ENCODE measurements around the gene PRDM16. TPM values are rescaled to one million over a fixed set of nuclear protein-coding genes. Genes with fewer than 3 reads are reported as not detected.
A peak's percentile ranks its signal among the peaks of the same experiment; 100 is the strongest.

Gene PRDM16
- total and polyA plus RNA-seq, 5 experiments from 2014 or later: not detected

- no peak overlapping the region for H3K27ac Mint-ChIP-seq
- peaks cover 0 to 5% (median 0%) of the 10 kb centered on the region in 3 donors for H3K36me3 Mint-ChIP-seq
- H3K4me3 Mint-ChIP-seq: no peak overlapping the region
- peaks cover 5 to 22% (median 18%) of the 10 kb centered on the region in 5 donors for H3K27me3 Mint-ChIP-seq
- no peak for ATAC-seq
- peaks cover 0 to 2% (median under 1%) of the 10 kb centered on the region in 4 donors for H3K4me1 Mint-ChIP-seq
- POLR2A ChIA-PET: no interaction called here
- H3K9me3 Mint-ChIP-seq: peaks cover 0 to 11% (median 0%) of the 10 kb centered on the region in 9 donors
- peak in 1 of 10 donors; percentile 44 for DNase-seq
Observed at GRCh38 chr1:3051270-3052268, 17.4 kb upstream of the PRDM16 start.

- Mint-ChIP-seq H3K27me3 (peaks cover 5 to 22% (median 18%) of the 10 kb centered on the region in 5 donors), H3K36me3 (peaks cover 0 to 5% (median 0%) of the 10 kb centered on the region in 3 donors), H3K4me3 (no peak overlapping the region), H3K9me3 (peaks cover 0 to 11% (median 0%) of the 10 kb centered on the region in 9 donors), H3K27ac (no peak overlapping the region), H3K4me1 (peaks cover 0 to 2% (median under 1%) of the 10 kb centered on the region in 4 donors)
- peak in 2 of 10 donors; percentile 14 to 35 for DNase-seq
- POLR2A ChIA-PET: no interaction called here
- no peak for ATAC-seq
Observed at GRCh38 chr1:3052501-3052900, 16.5 kb upstream of the PRDM16 start.

- H3K4me3 Mint-ChIP-seq: no peak overlapping the region
- H3K4me1 Mint-ChIP-seq: peaks cover 0 to 3% (median under 1%) of the 10 kb centered on the region in 4 donors
- H3K9me3 Mint-ChIP-seq: peaks cover 0 to 11% (median 0%) of the 10 kb centered on the region in 9 donors
- peaks cover 5 to 23% (median 18%) of the 10 kb centered on the region in 5 donors for H3K27me3 Mint-ChIP-seq
- DNase-seq (peak in 1 of 10 donors; percentile 11), ATAC-seq (no peak)
- POLR2A ChIA-PET: no interaction called here
- peaks cover 0 to 5% (median 0%) of the 10 kb centered on the region in 3 donors for H3K36me3 Mint-ChIP-seq
- no peak overlapping the region for H3K27ac Mint-ChIP-seq
Observed at GRCh38 chr1:3053366-3053980, 15.5 kb upstream of the PRDM16 start.

- POLR2A ChIA-PET: no interaction called here
- H3K27me3 Mint-ChIP-seq: peaks cover 5 to 26% (median 18%) of the 10 kb centered on the region in 5 donors
- ATAC-seq (no peak), DNase-seq (peak in 2 of 10 donors; percentile 13 to 24)
- no peak overlapping the region for H3K27ac Mint-ChIP-seq
- H3K36me3 Mint-ChIP-seq: peaks cover 0 to 5% (median 0%) of the 10 kb centered on the region in 3 donors
- H3K4me3 Mint-ChIP-seq: no peak overlapping the region
- H3K9me3 Mint-ChIP-seq: peaks cover 0 to 11% (median 0%) of the 10 kb centered on the region in 9 donors
- H3K4me1 Mint-ChIP-seq: peaks cover 0 to 3% (median under 1%) of the 10 kb centered on the region in 4 donors
Observed at GRCh38 chr1:3053986-3054385, 15.0 kb upstream of the PRDM16 start.

GRCh38 chr1:3054474-3054873 is 14.5 kb upstream of the PRDM16 start:
- peak overlapping the region in 1 of 10 donors; percentile 45 for H3K4me3 Mint-ChIP-seq
- ATAC-seq: no peak
- H3K27ac Mint-ChIP-seq: no peak overlapping the region
- H3K9me3 Mint-ChIP-seq: peaks cover 0 to 11% (median 0%) of the 10 kb centered on the region in 9 donors
- H3K36me3 Mint-ChIP-seq: peaks cover 0 to 5% (median 0%) of the 10 kb centered on the region in 3 donors
- DNase-seq: peak in 2 of 10 donors; percentile 7 to 35
- POLR2A ChIA-PET: no interaction called here
- H3K4me1 Mint-ChIP-seq: peaks cover 0 to 3% (median under 1%) of the 10 kb centered on the region in 4 donors
- H3K27me3 Mint-ChIP-seq: peaks cover 5 to 26% (median 18%) of the 10 kb centered on the region in 5 donors

DNA sequence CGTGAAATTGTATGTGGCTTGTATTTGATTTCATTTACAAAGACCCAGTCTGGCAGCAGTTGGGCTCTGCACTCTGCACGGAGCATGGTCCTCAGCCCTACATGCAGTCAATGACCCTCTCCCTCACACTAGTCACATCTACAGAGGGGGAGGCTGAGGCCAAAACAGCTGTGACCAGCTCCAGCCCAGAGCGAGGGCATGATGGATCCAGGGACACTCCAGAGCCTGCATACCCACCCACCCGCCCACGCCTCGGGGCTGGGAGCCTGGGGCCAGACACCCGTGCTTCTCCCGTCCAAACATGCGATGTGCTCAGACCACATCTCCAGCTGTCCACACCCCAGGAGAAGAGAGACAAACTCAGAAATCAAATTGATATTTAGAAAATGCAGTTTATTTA is 14.0 kb upstream of the PRDM16 start:
- H3K27me3 Mint-ChIP-seq: peaks cover 5 to 26% (median 18%) of the 10 kb centered on the region in 5 donors
- H3K27ac Mint-ChIP-seq: no peak overlapping the region
- H3K4me3 Mint-ChIP-seq: no peak overlapping the region
- peaks cover 0 to 3% (median under 1%) of the 10 kb centered on the region in 4 donors for H3K4me1 Mint-ChIP-seq
- peaks cover 0 to 5% (median 0%) of the 10 kb centered on the region in 3 donors for H3K36me3 Mint-ChIP-seq
- POLR2A ChIA-PET: no interaction called here
- ATAC-seq (no peak), DNase-seq (peak in 1 of 10 donors; percentile 53)
- H3K9me3 Mint-ChIP-seq: peaks cover 0 to 11% (median 0%) of the 10 kb centered on the region in 9 donors

- Mint-ChIP-seq H3K36me3 (peaks cover 0 to 5% (median 0%) of the 10 kb centered on the region in 3 donors), H3K27ac (no peak overlapping the region), H3K4me3 (no peak overlapping the region), H3K9me3 (peaks cover 0 to 9% (median 0%) of the 10 kb centered on the region in 9 donors), H3K27me3 (peaks cover 5 to 26% (median 17%) of the 10 kb centered on the region in 5 donors), H3K4me1 (peaks cover 0 to 5% (median under 1%) of the 10 kb centered on the region in 4 donors)
- DNase-seq (peak in 1 of 10 donors; percentile 48), ATAC-seq (no peak)
- POLR2A ChIA-PET: no interaction called here
Observed at GRCh38 chr1:3056641-3057040, 12.4 kb upstream of the PRDM16 start.

DNA sequence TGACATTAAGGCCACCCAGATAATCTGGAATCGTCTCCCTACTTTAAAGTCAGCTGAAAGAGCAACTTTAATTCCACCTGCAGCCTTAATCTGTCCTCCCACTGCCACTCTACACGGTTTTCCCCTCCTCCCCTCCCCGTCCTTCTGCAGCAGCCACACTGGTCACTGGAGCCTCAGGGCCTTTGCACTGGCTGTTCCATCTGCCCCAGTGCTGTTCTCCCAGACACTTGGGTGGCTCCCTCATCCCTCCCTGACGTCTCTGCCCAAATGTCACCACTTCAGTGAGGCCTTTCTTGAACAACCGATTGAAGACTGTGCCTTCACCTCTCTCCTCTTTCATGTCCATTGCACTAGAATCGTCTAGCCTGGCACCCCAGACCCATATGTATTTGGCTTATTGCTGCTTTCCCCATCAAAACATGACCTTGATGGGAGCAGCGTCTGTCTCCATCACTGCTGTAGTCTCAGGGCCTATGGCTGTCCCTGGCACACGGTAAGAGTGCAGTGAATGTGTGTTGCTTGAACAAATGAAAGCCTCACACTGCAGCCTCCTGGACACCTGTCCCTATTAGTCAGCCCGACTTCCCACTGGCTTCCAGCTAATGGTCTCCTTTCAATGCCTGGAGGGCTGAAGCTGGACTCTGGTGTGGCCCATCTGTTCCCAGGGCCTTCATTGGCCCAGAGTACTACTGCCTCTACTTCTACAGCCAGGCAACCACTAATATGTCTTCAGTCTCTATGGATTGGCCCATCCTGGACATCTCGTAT is 10.6 kb upstream of the PRDM16 start:
- H3K36me3 Mint-ChIP-seq: no peaks in the 10 kb centered on the region
- H3K27ac Mint-ChIP-seq: no peak overlapping the region
- peaks cover 0 to 3% (median under 1%) of the 10 kb centered on the region in 4 donors for H3K4me1 Mint-ChIP-seq
- no peak overlapping the region for H3K4me3 Mint-ChIP-seq
- H3K27me3 Mint-ChIP-seq: peaks cover 0 to 16% (median 0%) of the 10 kb centered on the region in 5 donors
- POLR2A ChIA-PET: no interaction called here
- no peaks in the 10 kb centered on the region for H3K9me3 Mint-ChIP-seq
- ATAC-seq (no peak), DNase-seq (peak in 2 of 10 donors; percentile 6 to 24)

GRCh38 chr1:3060127-3060526 is 8.9 kb upstream of the PRDM16 start:
- Mint-ChIP-seq H3K4me1 (peaks cover 0 to 3% (median under 1%) of the 10 kb centered on the region in 4 donors), H3K9me3 (no peaks in the 10 kb centered on the region), H3K4me3 (no peak overlapping the region), H3K27ac (no peak overlapping the region), H3K27me3 (peaks cover 0 to 8% (median 1%) of the 10 kb centered on the region in 5 donors), H3K36me3 (no peaks in the 10 kb centered on the region)
- POLR2A ChIA-PET: no interaction called here
- ATAC-seq (no peak), DNase-seq (peak in 1 of 10 donors; percentile 8)

- H3K36me3 Mint-ChIP-seq: no peaks in the 10 kb centered on the region
- peaks cover 0 to 9% (median 4%) of the 10 kb centered on the region in 5 donors for H3K27me3 Mint-ChIP-seq
- no peak overlapping the region for H3K4me3 Mint-ChIP-seq
- DNase-seq: peak in 2 of 10 donors; percentile 14 to 56
- POLR2A ChIA-PET: no interaction called here
- H3K27ac Mint-ChIP-seq: no peak overlapping the region
- H3K9me3 Mint-ChIP-seq: no peaks in the 10 kb centered on the region
- no peak for ATAC-seq
- peaks cover 0 to 3% (median under 1%) of the 10 kb centered on the region in 4 donors for H3K4me1 Mint-ChIP-seq
Observed at GRCh38 chr1:3060601-3061551, 8.1 kb upstream of the PRDM16 start.

GRCh38 chr1:3061566-3061965 is 7.4 kb upstream of the PRDM16 start:
- peaks cover 0 to 11% (median 8%) of the 10 kb centered on the region in 5 donors for H3K27me3 Mint-ChIP-seq

More at GRCh38 chr1:3061566-3061965, 7.4 kb upstream of the PRDM16 start:
- no peaks in the 10 kb centered on the region for H3K36me3 Mint-ChIP-seq
- H3K4me3 Mint-ChIP-seq: no peak overlapping the region
- POLR2A ChIA-PET: no interaction called here
- no peak for ATAC-seq
- H3K4me1 Mint-ChIP-seq: peaks cover 0 to 3% (median 0%) of the 10 kb centered on the region in 4 donors
- no peaks in the 10 kb centered on the region for H3K9me3 Mint-ChIP-seq
- H3K27ac Mint-ChIP-seq: no peak overlapping the region
- peak in 1 of 10 donors; percentile 12 for DNase-seq

Measured in naive thymus-derived CD8-positive, alpha-beta T cell (primary cell).